GM08714 (cell line): ENCODE measurements around the gene CRYGD.
"Not testable (repeated sequence)": the region's sequence is repeated elsewhere in the genome, so short reads cannot be mapped to it uniquely, and the experiment has no call there.

Experiments used
- H3K4me3 ChIP-seq: fragments of 200-500 bp; sonication (Bioruptor generic); 2 replicates; pipeline ENCODE4 v1.5.1; 2014; ENCODE audit warnings: mild to moderate bottlenecking, low read length, inconsistent platforms
- ZNF274 ChIP-seq: IDR thresholded peaks from 2 replicates; pipeline ENCODE4 v1.6.1; 2012; ENCODE audit warnings: mild to moderate bottlenecking, low read depth, low read length

The CRYGD gene

DNA sequence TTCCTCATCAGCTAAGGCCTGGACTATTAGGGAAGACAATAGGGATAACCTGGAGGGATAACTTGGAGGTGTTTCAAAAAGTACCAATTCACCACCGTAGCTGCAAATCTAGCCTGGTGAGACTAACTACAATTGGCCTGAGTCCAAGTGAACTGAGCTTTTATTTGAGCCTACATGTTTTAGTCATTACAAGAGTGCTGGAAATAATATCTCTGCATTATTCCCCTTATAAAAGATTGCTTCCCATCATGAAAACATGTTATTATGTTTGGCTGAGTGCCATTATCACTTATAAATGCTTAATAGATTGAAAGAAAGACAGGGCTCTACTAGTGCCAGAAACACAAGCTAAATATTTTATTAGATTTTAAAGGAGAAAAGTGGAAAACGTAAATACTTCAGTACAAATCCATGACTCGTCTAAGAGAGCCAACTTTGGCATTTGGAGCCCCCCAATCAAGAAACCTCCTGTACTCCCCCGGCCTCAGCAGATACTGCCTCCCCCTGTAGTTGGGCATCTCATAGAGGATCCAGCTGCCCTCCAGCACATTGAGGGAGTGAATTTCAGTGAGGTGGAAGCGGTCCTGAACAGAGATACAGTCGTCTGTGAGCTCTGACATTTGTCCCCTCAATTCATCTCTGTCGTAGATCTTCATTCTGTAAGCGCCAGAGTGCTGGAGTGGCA lies 18.1 kb upstream of the CRYGD start:
- H3K4me3 ChIP-seq: no peak overlapping the region
- no peak for TF ChIP-seq ZNF274

- no peak overlapping the region for H3K4me3 ChIP-seq
- no peak for TF ChIP-seq ZNF274
Measured at GRCh38 chr2:208139447-208139846, 15.1 kb upstream of the CRYGD start.

DNA sequence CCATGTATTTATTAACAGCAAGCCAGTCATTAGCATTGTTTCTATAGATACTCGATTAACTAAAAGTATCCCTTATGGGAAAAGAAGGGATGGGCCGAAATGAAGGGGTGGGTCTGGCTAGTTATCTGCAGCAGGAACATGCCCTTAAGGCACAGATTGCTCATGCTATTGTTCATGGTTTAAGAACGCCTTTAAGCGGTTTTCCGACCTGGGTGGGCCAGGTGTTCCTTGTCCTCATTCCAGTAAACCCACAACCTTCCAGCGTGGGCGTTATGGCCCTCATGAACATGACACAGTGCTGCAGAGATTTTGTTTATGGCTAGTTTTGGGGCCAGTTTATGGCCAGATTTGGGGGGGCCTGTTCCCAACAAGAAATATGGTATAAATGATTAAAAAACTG lies 14.0 kb upstream of the CRYGD start:
- H3K4me3 ChIP-seq: not testable (repeated sequence)

DNA sequence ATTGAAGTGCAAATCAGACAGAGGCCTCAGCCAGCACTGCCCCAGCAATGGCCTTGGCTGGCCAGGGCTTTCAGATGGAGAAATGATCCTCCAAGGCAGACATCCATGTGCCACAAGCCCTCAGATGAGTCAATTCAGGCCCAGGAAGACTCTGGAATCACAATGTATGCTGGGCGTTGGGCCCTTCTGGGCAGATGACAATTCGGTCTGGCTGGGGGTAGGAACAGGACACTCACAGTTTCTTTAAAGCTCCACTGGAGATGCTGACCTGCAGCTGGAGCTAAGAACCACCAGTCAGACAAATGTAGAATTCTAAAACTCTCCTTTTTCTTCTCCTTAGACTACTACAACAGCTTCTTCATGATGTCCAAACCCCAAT lies 12.4 kb upstream of the CRYGD start:
- TF ChIP-seq ZNF274: no peak
- H3K4me3 ChIP-seq: no peak overlapping the region

DNA sequence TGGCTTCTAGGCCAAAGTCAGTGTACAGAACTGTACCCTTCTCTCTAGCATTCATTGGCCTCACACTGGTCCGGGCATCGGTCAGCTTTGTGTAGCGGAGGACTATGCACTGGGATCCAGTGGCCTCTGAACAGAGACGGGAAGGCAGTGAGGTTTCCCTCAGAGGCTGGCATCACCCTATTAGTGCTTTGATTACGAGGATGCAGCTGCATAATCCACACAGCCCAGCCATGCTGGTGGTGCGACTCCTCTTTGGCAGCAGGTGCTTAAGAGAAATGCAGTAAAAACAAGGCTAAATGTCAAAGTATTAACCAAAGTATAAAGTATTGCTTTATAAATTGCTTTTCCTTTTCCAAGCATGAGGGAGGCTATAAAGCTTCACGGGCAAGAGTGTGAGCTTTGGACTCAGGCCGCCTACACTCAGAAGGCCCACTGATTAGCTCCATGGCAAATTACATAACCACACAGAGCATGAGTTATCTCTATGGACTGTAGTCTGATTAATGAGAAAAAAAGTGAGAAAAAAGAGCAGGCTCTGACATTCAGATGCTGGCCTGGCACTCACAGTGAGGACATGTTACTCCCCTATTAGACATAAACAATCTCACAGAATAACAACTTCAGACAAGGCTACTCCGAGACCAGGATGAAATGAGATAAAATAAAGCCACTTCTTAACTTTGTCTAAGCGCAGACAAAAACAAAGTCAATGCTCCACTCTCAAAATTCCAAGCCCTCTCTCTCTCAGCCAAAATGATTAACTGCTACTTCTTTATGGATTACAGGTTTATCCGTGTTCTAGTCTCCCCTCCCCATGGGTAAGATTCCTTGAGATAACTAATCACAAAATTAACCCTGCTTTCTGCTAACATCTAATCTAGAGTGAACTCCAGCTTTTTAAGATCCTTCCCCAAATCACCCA lies 11.7 kb upstream of the CRYGD start:
- H3K4me3 ChIP-seq: no peak overlapping the region
- no peak for TF ChIP-seq ZNF274

DNA sequence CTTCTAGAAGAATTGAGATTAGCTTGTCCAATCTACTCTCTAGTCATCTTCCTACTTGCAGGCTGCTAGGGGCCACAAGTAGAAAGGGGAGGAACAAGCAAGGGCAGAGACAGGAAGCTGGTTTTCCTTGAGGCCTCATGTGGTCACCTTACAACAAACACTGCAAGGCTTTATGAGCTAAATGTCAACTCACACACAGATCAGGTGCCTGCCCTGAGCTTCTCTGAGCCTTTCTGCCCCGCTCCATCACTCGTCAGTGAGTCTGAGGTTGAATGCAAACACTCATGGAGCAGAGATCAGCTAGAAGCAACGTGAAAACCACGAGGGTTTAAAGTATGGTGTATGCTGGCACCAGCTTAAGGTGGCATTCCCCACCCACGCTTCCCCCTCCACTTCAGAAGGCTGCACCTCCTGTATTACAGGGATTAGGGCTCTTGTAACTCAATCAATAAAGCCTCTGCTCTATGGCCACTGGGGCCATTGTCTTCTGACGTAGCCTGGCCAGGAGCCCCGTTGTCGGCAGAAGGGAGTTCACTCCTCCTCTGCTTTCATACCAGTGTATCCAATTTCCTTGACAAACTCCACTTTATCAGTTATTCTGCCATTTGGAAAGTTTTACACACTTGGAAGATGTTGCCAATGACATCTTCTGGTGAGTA lies 10.7 kb upstream of the CRYGD start:
- TF ChIP-seq ZNF274: no peak
- no peak overlapping the region for H3K4me3 ChIP-seq

- no peak for TF ChIP-seq ZNF274
- H3K4me3 ChIP-seq: no peak overlapping the region
Measured at GRCh38 chr2:208130712-208131110, 6.4 kb upstream of the CRYGD start.

- no peak for TF ChIP-seq ZNF274
- no peak within 1 kb of the TSS for H3K4me3 ChIP-seq
Measured at GRCh38 chr2:208129744-208130711, 5.7 kb upstream of the CRYGD start, which contains the start of gene CRYGC. Gene CRYGC, minus strand, starts transcription at chr2:208129828. Its CDS starts 36 bp downstream, at chr2:208129792.

DNA sequence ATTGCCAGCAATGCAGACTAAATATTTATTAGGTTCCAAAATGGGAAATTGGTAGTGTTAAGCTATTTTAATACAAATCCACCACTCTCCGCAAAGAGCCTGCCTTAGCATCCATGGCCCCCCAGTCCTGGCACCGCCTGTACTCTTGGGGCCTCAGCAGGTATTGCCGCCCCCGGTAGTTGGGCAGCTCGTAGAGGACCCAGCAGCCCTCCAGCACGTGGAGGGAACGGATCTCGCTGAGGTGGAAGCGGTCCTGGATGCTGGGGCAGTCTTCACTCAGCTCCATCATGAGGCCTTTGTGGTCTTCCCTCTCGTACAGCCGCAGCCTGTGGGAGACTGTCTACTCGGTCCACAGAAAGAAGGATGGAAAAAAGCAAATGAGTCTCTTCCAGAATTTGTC lies 3.8 kb upstream of the CRYGD start:
- no peak overlapping the region for H3K4me3 ChIP-seq
- no peak for TF ChIP-seq ZNF274

- no peak overlapping the region for H3K4me3 ChIP-seq
- no peak for TF ChIP-seq ZNF274
Measured at GRCh38 chr2:208127090-208127489, 2.8 kb upstream of the CRYGD start.

DNA sequence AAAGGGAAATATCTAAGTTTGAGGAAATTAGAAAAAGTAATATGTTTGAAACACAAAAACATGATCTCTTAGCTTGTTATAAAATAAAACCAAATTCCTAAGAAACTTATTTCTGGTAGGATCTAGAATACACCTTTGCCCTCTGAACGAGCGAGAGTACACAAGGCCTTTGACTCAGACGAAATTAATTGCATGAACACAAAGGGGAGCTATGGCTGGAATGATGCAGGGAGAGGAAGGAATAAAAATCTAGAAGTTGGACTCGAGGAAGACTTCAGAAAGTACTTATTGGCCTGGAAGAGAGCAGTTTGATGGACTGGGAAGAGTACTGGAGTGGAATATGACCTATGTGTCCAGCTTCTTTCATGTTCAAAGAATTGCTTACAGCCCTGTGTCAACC lies 927 bp upstream of the CRYGD start:
- H3K4me3 ChIP-seq: no peak overlapping the region
- no peak for TF ChIP-seq ZNF274

DNA sequence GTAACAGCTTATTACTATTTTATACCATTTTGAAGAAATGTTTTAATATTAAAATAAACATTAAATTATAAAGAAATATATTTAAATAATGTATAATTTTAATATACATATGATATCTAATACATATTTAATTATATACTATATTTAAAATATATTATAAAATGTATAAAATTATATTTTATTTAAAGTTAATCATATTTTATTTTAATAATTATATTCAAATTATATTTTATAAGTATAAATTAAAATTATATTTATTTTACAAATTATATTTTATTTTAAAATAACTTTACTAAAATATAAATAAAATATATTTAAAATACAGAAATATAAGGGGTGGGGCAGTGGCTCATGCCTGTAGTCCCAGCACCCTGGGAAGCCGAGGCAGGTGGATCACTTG lies 2.1 kb downstream of the CRYGD start:
- no peak for TF ChIP-seq ZNF274
- no peak overlapping the region for H3K4me3 ChIP-seq

DNA sequence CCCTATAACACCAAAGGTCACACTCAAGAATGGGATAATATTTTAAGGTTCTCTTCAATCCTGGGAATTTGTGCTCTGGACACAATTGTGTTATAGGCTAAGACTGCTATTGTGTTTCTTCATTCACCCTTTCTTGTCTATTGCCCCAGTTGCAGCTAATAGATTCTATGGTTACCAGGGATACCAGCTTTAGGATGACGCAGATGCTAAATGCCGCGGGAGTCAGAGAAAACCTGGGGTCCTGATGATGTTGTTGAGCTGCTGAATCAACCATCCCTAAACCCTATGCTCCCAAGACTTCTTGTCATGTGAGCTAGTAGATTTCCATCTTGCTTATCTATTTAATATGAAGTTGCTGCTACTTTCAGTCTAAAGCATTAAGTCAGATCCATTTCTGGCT lies 5.4 kb downstream of the CRYGD start:
- no peak overlapping the region for H3K4me3 ChIP-seq
- no peak for TF ChIP-seq ZNF274

- not testable (repeated sequence) for H3K4me3 ChIP-seq
Measured at GRCh38 chr2:208117390-208117789, 6.9 kb downstream of the CRYGD start.

DNA sequence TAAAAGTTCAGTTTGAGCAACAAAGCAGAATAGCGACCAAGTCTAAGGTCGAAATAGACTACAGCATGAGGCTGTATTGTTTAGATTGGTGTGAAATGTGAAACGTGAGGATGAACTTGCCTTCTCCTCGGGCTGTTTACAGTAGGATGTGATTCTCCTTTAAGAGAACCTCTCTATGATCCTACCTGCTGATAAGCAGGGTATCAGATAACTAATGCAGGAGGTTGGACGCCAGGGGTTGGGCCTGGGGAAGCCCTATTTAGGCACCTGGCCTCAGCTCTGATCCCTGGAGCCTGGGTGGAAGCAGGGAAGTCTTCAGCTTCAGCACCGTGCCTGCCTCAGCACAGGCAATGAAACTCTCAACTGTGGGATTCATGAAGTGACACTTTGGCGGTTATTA lies 11.4 kb downstream of the CRYGD start:
- H3K4me3 ChIP-seq: no peak overlapping the region
- TF ChIP-seq ZNF274: no peak

DNA sequence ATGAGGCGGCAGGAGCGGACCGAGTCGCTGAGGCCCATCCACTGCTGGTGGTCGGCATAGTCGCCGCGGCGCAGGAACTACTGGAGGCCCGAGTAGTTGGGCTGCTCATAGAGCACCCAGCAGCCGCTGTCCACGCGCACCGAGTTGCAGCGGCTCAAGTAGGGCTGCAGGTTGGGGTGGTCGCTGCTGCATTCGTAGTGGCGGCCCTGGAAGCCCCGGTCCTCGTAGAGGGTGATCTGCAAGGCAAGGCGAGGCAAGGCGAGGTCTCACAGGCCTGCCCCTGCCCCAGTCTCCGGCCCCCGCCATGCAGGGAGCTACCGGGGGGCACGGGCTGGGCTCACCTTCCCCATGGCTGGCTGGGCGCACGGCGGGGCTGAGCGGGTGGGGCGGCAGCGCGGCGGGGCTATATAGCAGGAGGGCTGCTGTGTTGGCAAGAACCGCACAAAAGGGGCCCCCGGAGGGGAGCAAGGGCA lies 12.0 kb downstream of the CRYGD start:
- not testable (repeated sequence) for H3K4me3 ChIP-seq
